ENCODE data around the gene ELP1. TPM values are rescaled to one million over a fixed set of nuclear protein-coding genes. Genes with fewer than 3 reads are reported as not detected.

Gene ELP1
- total and polyA plus RNA-seq, 2 donors (not counting 3 experiments of a cell fraction or from before 2014, with no cell fraction given): 12.6 to 21.8 TPM

- TF ChIP-seq JUN (IDR thresholded peaks at IDR 0.05; ENCODE audit: borderline replicate concordance, insufficient read depth, insufficient read length, low read depth): no peak
- TF ChIP-seq FOS (IDR thresholded peaks at IDR 0.05; ENCODE audit: borderline replicate concordance, insufficient read depth, low read length): no peak
- TF ChIP-seq MYC (IDR thresholded peaks at IDR 0.05; ENCODE audit: low read depth, low read length): no peak
- TF ChIP-seq MAX (IDR thresholded peaks at IDR 0.05; ENCODE audit: insufficient read depth, insufficient read length): no peak
- no peak for TF ChIP-seq EZH2 (IDR thresholded peaks at IDR 0.05; ENCODE audit: borderline replicate concordance, low read depth, low read length, severe bottlenecking)
- TF ChIP-seq POLR2A (IDR thresholded peaks at IDR 0.05; ENCODE audit: low read depth, low read length): no peak
- Histone ChIP-seq H3K4me2 (ENCODE audit: insufficient read depth, low read length) (no peak overlapping the region), H3K4me3 (replicated peaks in 1 of 3; ENCODE audit: insufficient read depth in 1 of 3, low read depth in 1 of 3, low read length in 3 of 3) (no peak overlapping the region), H3K4me1 (ENCODE audit: control insufficient read depth, extremely low read depth, insufficient read depth, low read length) (no peaks in the 10 kb centered on the region), H3K36me3 (ENCODE audit: control insufficient read depth in 2 of 2, extremely low read depth in 1 of 2, insufficient read depth in 2 of 2, low read length in 2 of 2) (peaks cover 2 to 4% of the 10 kb centered on the region in 2 experiments), H3K27ac (ENCODE audit: insufficient read depth, low read depth, low read length) (no peak overlapping the region), H3K27me3 (ENCODE audit: control insufficient read depth in 2 of 2, insufficient read depth in 2 of 2, low read length in 2 of 2) (no peaks in the 10 kb centered on the region), H3K9me1 (replicated peaks; ENCODE audit: control insufficient read depth, extremely low read depth, insufficient read depth, low read length) (no peaks in the 10 kb centered on the region), H3K9ac (replicated peaks; ENCODE audit: extremely low read depth, insufficient read depth, low read length) (no peak overlapping the region), H2AFZ (ENCODE audit: low read depth, low read length) (no peak overlapping the region), H3K9me3 (replicated peaks; ENCODE audit: control insufficient read depth, insufficient read depth, low read length) (no peaks in the 10 kb centered on the region), H4K20me1 (replicated peaks; ENCODE audit: control insufficient read depth, extremely low read depth, insufficient read depth, low read length) (no peaks in the 10 kb centered on the region), H3K79me2 (ENCODE audit: control insufficient read depth, insufficient read depth, low read length) (no peaks in the 10 kb centered on the region)
- dilution Hi-C loops (cut with MboI; ENCODE audit: extremely low pct_ligation_motif_present, low sequenced_read_pairs): no loop called here
- FAIRE-seq (no peak), DNase-seq (ENCODE audit: low read depth, low spot score) (no peak)
- CTCF ChIA-PET: interaction anchor here (0.6 kb wide), 1 partner anchor 258 kb away, joined by 3 read pairs; no protein-coding TSS in a partner anchor
- no TSS peak for BruUV-seq (replicated peaks)
- POLR2A ChIA-PET: interaction anchor here (0.6 kb wide), 1 partner anchor 39 kb away, joined by 3 read pairs; no protein-coding TSS in a partner anchor
- intact Hi-C loops (cut with micrococcal nuclease): no loop called here
Measured at GRCh38 chr9:108960331-108960730, 26.4 kb upstream of the ELP1 start.

GRCh38 chr9:108956631-108957026, 22.7 kb upstream of the ELP1 start:
- dilution Hi-C loops (cut with MboI; ENCODE audit: extremely low pct_ligation_motif_present, low sequenced_read_pairs): no loop called here
- no peaks in the 10 kb centered on the region for H4K20me1 ChIP-seq (replicated peaks; ENCODE audit: control insufficient read depth, extremely low read depth, insufficient read depth, low read length)
- H3K27me3 ChIP-seq (ENCODE audit: control insufficient read depth in 2 of 2, insufficient read depth in 2 of 2, low read length in 2 of 2): no peaks in the 10 kb centered on the region
- no peak overlapping the region for H3K27ac ChIP-seq (ENCODE audit: insufficient read depth, low read depth, low read length)
- POLR2A ChIA-PET: no interaction called here
- H3K79me2 ChIP-seq (ENCODE audit: control insufficient read depth, insufficient read depth, low read length): no peaks in the 10 kb centered on the region
- intact Hi-C loops (cut with micrococcal nuclease): no loop called here
- peaks cover 4% of the 10 kb centered on the region for H3K4me1 ChIP-seq (ENCODE audit: control insufficient read depth, extremely low read depth, insufficient read depth, low read length)
- H3K36me3 ChIP-seq (ENCODE audit: control insufficient read depth in 2 of 2, extremely low read depth in 1 of 2, insufficient read depth in 2 of 2, low read length in 2 of 2): peaks cover 0 to 2% of the 10 kb centered on the region in 2 experiments
- no peak overlapping the region for H3K9ac ChIP-seq (replicated peaks; ENCODE audit: extremely low read depth, insufficient read depth, low read length)
- no TSS peak for BruUV-seq (replicated peaks)
- DNase-seq (ENCODE audit: low read depth, low spot score): no peak
- FAIRE-seq: no peak
- CTCF ChIA-PET: no interaction called here
- H3K9me3 ChIP-seq (replicated peaks; ENCODE audit: control insufficient read depth, insufficient read depth, low read length): no peaks in the 10 kb centered on the region
- H3K9me1 ChIP-seq (replicated peaks; ENCODE audit: control insufficient read depth, extremely low read depth, insufficient read depth, low read length): no peaks in the 10 kb centered on the region
- no peak overlapping the region for H2AFZ ChIP-seq (ENCODE audit: low read depth, low read length)
- H3K4me3 ChIP-seq (replicated peaks in 1 of 3; ENCODE audit: insufficient read depth in 1 of 3, low read depth in 1 of 3, low read length in 3 of 3): no peak overlapping the region
- H3K4me2 ChIP-seq (ENCODE audit: insufficient read depth, low read length): no peak overlapping the region
- TF ChIP-seq MAX (IDR thresholded peaks at IDR 0.05; ENCODE audit: insufficient read depth, insufficient read length) (no peak), CTCF (IDR thresholded peaks at IDR 0.05; ENCODE audit: extremely low read depth in 1 of 2, insufficient read depth in 1 of 2, low read depth in 1 of 2, low read length in 2 of 2) (no peak), EZH2 (IDR thresholded peaks at IDR 0.05; ENCODE audit: borderline replicate concordance, low read depth, low read length, severe bottlenecking) (no peak), GATA2 (IDR thresholded peaks at IDR 0.05; ENCODE audit: insufficient read depth, insufficient read length, low read depth, low read length) (no peak)

All from endothelial cell of umbilical vein (primary cell).